ENCODE results near the gene LRP4. TPM values are rescaled to one million over a fixed set of nuclear protein-coding genes. Genes with fewer than 3 reads are reported as not detected.
A peak's percentile ranks its signal among the peaks of the same experiment; 100 is the strongest.

The LRP4 gene
- total and polyA plus RNA-seq, 2 of the 13 experiments (the other 11 are each of a cell fraction or from before 2014, with no cell fraction given): 4.7 to 13.3 TPM

GRCh38 chr11:46845740-46846509, 72.4 kb downstream of the LRP4 start, which contains the start of gene CKAP5 (continued):
- TF ChIP-seq, protein P1, sequence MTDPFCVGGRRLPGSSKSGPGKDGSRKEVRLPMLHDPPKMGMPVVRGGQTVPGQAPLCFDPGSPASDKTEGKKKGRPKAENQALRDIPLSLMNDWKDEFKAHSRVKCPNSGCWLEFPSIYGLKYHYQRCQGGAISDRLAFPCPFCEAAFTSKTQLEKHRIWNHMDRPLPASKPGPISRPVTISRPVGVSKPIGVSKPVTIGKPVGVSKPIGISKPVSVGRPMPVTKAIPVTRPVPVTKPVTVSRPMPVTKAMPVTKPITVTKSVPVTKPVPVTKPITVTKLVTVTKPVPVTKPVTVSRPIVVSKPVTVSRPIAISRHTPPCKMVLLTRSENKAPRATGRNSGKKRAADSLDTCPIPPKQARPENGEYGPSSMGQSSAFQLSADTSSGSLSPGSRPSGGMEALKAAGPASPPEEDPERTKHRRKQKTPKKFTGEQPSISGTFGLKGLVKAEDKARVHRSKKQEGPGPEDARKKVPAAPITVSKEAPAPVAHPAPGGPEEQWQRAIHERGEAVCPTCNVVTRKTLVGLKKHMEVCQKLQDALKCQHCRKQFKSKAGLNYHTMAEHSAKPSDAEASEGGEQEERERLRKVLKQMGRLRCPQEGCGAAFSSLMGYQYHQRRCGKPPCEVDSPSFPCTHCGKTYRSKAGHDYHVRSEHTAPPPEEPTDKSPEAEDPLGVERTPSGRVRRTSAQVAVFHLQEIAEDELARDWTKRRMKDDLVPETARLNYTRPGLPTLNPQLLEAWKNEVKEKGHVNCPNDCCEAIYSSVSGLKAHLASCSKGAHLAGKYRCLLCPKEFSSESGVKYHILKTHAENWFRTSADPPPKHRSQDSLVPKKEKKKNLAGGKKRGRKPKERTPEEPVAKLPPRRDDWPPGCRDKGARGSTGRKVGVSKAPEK (CRISPR knock-in tag; IDR thresholded peaks at IDR 0.05; ENCODE audit: borderline replicate concordance): no peak
- TF ChIP-seq ZNF614 (CRISPR knock-in tag; IDR thresholded peaks at IDR 0.05; ENCODE audit: borderline replicate concordance): no peak
- peak; percentile 71 for TF ChIP-seq ZNF350 (CRISPR knock-in tag; IDR thresholded peaks at IDR 0.05; ENCODE audit: borderline replicate concordance, low read depth)
- TF ChIP-seq TOPORS (CRISPR knock-in tag; IDR thresholded peaks at IDR 0.05): 0 out of 2 replicates have a peak, but pooled peaks have one; percentile 67
- TF ChIP-seq, protein P2, sequence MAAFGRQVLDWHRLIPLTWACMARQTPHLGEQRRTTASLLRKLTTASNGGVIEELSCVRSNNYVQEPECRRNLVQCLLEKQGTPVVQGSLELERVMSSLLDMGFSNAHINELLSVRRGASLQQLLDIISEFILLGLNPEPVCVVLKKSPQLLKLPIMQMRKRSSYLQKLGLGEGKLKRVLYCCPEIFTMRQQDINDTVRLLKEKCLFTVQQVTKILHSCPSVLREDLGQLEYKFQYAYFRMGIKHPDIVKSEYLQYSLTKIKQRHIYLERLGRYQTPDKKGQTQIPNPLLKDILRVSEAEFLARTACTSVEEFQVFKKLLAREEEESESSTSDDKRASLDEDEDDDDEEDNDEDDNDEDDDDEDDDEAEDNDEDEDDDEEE (CRISPR knock-in tag; IDR thresholded peaks at IDR 0.05): 0 out of 2 replicates have a peak, but pooled peaks have one; percentile 19
- TF ChIP-seq, protein P3, sequence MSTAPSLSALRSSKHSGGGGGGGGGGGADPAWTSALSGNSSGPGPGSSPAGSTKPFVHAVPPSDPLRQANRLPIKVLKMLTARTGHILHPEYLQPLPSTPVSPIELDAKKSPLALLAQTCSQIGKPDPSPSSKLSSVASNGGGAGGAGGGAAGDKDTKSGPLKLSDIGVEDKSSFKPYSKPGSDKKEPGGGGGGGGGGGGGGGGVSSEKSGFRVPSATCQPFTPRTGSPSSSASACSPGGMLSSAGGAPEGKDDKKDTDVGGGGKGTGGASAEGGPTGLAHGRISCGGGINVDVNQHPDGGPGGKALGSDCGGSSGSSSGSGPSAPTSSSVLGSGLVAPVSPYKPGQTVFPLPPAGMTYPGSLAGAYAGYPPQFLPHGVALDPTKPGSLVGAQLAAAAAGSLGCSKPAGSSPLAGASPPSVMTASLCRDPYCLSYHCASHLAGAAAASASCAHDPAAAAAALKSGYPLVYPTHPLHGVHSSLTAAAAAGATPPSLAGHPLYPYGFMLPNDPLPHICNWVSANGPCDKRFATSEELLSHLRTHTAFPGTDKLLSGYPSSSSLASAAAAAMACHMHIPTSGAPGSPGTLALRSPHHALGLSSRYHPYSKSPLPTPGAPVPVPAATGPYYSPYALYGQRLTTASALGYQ (CRISPR knock-in tag; IDR thresholded peaks at IDR 0.05): no peak
- TF ChIP-seq FIP1L1 (IDR thresholded peaks at IDR 0.05; ENCODE audit: borderline replicate concordance, insufficient read depth, low read depth, low read length): no peak
- TF ChIP-seq TEAD3 (CRISPR knock-in tag; optimal IDR thresholded peaks at IDR 0.05; ENCODE audit: borderline replicate concordance): no peak
- peak; percentile 69; the same call in 1 of the 2 replicates for TF ChIP-seq ZBTB2 (CRISPR knock-in tag; IDR thresholded peaks at IDR 0.05; ENCODE audit: low read depth)
- TF ChIP-seq GATA4 (IDR thresholded peaks at IDR 0.05; ENCODE audit: borderline replicate concordance, low read depth): 0 out of 2 replicates have a peak, but pooled peaks have one; percentile 22
- peak; percentile 34; the same call in 1 of the 2 replicates for TF ChIP-seq RXRB (CRISPR knock-in tag; IDR thresholded peaks at IDR 0.05; ENCODE audit: borderline replicate concordance)
- TF ChIP-seq, protein P4, sequence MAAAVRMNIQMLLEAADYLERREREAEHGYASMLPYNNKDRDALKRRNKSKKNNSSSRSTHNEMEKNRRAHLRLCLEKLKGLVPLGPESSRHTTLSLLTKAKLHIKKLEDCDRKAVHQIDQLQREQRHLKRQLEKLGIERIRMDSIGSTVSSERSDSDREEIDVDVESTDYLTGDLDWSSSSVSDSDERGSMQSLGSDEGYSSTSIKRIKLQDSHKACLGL (CRISPR knock-in tag; IDR thresholded peaks at IDR 0.05): peak; percentile 0; the same call in 1 of the 2 replicates
- TF ChIP-seq, protein P5, sequence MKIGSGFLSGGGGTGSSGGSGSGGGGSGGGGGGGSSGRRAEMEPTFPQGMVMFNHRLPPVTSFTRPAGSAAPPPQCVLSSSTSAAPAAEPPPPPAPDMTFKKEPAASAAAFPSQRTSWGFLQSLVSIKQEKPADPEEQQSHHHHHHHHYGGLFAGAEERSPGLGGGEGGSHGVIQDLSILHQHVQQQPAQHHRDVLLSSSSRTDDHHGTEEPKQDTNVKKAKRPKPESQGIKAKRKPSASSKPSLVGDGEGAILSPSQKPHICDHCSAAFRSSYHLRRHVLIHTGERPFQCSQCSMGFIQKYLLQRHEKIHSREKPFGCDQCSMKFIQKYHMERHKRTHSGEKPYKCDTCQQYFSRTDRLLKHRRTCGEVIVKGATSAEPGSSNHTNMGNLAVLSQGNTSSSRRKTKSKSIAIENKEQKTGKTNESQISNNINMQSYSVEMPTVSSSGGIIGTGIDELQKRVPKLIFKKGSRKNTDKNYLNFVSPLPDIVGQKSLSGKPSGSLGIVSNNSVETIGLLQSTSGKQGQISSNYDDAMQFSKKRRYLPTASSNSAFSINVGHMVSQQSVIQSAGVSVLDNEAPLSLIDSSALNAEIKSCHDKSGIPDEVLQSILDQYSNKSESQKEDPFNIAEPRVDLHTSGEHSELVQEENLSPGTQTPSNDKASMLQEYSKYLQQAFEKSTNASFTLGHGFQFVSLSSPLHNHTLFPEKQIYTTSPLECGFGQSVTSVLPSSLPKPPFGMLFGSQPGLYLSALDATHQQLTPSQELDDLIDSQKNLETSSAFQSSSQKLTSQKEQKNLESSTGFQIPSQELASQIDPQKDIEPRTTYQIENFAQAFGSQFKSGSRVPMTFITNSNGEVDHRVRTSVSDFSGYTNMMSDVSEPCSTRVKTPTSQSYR (CRISPR knock-in tag; IDR thresholded peaks at IDR 0.05; ENCODE audit: borderline replicate concordance): no peak
- TF ChIP-seq, protein P6, sequence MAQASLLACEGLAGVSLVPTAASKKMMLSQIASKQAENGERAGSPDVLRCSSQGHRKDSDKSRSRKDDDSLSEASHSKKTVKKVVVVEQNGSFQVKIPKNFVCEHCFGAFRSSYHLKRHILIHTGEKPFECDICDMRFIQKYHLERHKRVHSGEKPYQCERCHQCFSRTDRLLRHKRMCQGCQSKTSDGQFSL (CRISPR knock-in tag; IDR thresholded peaks at IDR 0.05): no peak; the same call in 1 of the 2 replicates
- no peak for TF ChIP-seq TBL1XR1 (IDR thresholded peaks at IDR 0.05; ENCODE audit: borderline replicate concordance, low read length, partially characterized antibody)
- TF ChIP-seq ZNF761 (CRISPR knock-in tag; conservative IDR thresholded peaks at IDR 0.05): peak; percentile 50; the same call in 1 of the 2 replicates

Data from HepG2 (cell line).